T-helper 9 cell (primary cell): ENCODE measurements around the gene SMURF1.

Source experiments
- DNase-seq: peaks from one replicate; pipeline ENCODE4 v3.0.0-alpha.2; 2020

Gene SMURF1

DNA sequence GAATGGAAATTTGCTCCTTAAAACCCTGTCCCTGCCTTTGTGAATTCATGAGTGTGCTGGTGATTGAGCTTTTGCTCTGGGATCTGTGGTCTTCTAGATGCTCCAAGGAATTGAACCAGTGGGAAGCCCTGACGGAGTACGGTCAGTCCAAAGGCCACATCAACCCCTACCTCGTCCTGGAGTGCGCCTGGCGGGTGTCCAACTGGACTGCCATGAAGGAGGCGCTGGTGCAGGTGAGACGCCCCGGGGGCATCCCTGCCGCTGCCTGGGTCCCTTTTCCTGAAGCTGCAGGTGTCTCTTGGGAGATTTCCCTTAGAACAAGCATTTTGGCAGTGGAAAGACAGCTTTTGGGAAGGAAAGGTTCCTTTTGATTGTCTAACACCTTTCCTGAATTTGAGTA lies 165.2 kb downstream of the SMURF1 start:
- DNase-seq, result no peak
